NCI-H748 (cell line): Measurements from ENCODE around the gene NWD2.
"Not testable (repeated sequence)": the region's sequence is repeated elsewhere in the genome, so short reads cannot be mapped to it uniquely, and the experiment has no call there.

Experiments
- DNase-seq: peaks from one replicate; lab custom pipeline; 2025; ENCODE audit not compliant: unreplicated experiment; lab: John Stamatoyannopoulos, UW

NWD2 gene

DNA sequence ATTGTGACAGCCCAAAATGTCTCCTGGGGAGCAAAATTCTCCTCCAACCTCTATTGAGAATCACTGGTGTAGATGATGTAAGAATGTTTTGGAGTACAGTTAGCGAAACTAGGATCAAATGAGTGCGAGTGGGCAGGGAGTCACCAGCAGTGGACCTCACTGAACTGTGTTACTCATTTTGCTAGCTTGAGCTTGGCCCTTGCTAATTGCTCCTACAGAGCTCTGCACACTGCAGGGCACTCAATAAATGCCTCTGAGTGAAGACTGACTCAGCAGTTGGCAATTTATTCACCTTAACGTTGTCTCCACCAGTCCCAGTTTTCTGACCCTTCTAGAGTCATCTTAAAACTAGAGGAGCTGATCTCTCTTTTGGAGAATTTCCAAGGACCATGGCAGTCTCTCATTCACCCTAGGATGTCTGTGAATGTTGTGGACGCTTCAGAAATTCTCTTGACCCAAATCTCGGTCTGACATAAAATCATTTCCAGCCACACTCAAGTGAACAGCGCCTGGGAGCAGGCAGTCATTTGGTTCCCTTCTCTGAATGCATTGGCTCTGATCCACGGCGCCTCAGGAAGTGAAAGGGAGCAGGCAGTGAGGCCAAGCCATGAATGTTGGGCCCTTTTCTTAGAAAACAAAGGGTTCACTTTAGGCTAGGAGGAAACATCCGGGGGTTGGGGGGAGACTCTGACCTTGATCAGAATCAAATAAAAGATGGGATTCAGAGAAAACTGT is 148.1 kb downstream of the NWD2 start:
- DNase-seq = no peak

- DNase-seq = no peak
Observed at GRCh38 chr4:37393321-37393720, 148.8 kb downstream of the NWD2 start.

DNA sequence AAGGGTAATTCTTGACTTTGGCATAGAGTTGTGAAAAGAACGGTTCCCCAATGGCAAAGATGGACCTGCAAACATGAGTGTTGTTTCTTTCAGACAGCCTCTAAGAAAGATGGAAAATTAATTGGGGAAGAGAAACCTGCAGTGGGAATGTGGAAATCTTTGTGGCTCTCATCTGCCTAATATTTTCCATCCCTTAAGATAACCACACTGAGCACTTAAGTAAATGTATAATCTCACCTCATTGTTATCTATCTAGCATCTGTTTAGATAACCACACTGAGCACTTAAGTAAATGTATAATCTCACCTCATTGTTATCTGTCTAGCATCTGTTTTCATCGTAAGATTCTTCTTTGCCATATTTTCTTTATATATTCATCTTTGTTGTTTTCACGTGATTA is 149.3 kb downstream of the NWD2 start:
- no peak for DNase-seq

GRCh38 chr4:37397505-37397904 is 153.0 kb downstream of the NWD2 start:
- DNase-seq = no peak

- no peak for DNase-seq
Observed at GRCh38 chr4:37400241-37400881, 155.8 kb downstream of the NWD2 start.

GRCh38 chr4:37407938-37408826 is 163.6 kb downstream of the NWD2 start:
- DNase-seq = peak; percentile 63

- DNase-seq = not testable (repeated sequence)
Observed at GRCh38 chr4:37413612-37414011, 169.1 kb downstream of the NWD2 start.

- no peak for DNase-seq
Observed at GRCh38 chr4:37415845-37416369, 171.4 kb downstream of the NWD2 start.

GRCh38 chr4:37421614-37422013 is 177.1 kb downstream of the NWD2 start:
- no peak for DNase-seq

- DNase-seq = no peak
Observed at GRCh38 chr4:37422102-37422501, 177.6 kb downstream of the NWD2 start.

DNA sequence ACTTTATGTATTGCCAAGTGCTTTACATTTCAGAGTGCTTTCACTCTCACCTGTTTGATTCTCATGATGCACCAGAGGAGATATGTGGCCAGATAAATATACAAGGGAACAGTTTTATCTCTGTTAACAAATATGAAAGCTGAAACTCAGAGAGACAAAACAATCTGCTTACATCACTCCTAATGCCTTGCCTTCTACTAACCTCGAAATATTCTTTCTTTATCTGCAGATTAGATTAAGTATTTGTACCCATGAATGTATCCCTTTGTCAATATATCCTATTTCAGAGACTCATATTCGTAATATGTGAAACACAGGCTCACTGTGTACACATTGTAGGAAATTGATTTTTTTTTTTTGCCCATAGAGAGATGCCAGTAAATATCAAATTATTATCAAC is 178.1 kb downstream of the NWD2 start:
- no peak for DNase-seq

GRCh38 chr4:37423310-37423709 is 178.8 kb downstream of the NWD2 start:
- no peak for DNase-seq

GRCh38 chr4:37424753-37425152 is 180.2 kb downstream of the NWD2 start:
- no peak for DNase-seq

DNA sequence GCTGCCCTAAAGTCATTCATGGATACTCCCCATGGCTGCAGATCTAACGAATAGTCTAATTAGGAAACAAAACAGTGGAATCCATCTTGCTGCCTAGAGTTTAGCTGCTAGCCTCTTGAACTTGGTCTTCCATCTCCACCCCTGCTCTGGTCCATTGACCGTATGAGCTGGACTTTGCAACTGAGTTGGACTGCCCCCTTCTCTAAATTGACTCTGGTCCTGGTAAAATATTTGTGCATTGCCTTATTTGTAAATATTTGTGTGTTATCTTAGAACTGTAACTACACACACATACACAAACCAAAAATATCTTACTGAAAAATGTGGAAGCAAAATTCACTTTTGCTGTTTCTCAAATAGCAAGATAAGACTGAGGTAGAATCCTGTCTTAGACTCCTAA is 181.3 kb downstream of the NWD2 start:
- no peak for DNase-seq

DNA sequence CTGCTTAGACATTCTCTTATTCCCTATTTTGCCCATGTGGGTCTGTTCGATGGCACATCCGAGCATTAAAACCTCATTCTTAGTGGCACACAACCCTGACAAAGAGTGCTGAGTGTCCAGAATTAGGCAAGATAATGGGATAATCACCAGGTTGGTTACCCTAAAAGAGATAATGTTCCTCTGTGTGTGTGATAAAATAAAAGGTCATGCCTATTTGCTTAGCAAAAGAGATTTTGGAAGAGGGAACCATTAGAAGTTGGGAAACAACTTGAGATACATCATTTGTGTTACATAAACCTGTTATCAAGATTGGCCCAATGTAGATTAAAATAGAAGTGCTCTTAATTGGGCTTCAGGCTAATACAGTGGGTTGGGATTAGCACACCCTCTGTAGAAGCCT is 182.7 kb downstream of the NWD2 start:
- DNase-seq = no peak

- no peak for DNase-seq
Observed at GRCh38 chr4:37429906-37430305, 185.4 kb downstream of the NWD2 start.

- no peak for DNase-seq
Observed at GRCh38 chr4:37430718-37431416, 186.3 kb downstream of the NWD2 start.

GRCh38 chr4:37431417-37431743 is 186.8 kb downstream of the NWD2 start:
- DNase-seq = no peak

DNA sequence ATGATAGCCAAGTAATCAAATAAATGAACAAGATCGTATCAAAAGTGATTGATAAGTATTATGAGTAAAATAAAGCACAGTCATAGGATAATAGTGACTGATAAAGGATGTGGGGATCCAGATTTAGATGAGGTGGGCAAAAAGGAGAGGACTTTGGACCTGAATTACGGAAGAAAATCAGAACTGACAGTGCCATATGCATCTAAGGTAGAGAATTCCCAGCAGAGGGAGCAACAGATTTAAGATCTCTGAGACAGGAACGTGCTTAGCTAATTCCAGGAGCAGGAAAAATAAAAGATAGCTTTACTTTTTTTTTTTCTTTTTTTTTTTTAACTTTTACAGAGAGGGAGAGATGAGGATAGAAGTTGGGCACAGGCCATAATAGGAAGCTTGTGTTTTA is 189.9 kb downstream of the NWD2 start:
- no peak for DNase-seq

DNA sequence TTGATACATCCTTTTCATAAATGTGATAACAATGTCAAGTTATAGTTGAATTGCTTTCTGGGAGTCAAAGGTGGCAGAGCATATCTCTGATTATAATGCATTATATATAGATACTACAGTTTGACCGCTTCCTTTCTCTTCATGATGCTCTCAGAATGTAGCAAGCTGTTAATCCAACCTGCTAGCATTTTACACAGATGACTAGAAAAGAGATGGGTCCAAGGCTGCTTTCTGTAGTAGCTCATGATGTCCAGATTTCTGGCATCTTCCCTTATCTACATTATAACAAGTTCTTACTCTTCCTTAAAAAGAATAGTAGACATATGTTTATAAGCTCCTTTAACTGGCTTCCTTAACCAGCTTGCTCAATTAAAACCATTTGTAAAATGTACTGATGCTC is 192.0 kb downstream of the NWD2 start:
- DNase-seq = no peak

DNA sequence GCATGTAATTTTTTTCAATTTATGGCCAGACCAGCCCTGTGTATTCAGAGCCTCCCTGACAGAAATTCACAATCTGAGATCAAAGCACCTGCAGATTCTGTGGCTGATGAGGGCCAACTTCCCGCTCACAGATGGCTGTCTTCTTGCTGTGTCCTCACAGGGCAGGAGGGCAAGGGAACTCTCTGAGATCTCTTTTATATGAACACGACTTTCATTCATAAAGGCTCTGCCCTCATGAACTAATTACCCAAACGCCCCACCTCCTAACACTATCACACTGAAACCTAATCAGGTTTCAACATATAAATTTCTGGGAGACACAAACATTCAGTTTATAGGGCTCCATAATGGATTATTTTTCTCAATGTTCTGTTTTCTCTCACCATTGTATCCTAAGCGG is 192.6 kb downstream of the NWD2 start:
- no peak for DNase-seq
